HepG2 (cell line): ENCODE measurements around the gene ATP6V0A1. TPM values are rescaled to one million over a fixed set of nuclear protein-coding genes. Genes with fewer than 3 reads are reported as not detected.

Experiments
- ARNT ChIP-seq: fragments of 450-650 bp; IDR thresholded peaks from 2 replicates; pipeline ENCODE4 v1.6.1; 2017
- BHLHE40 ChIP-seq: IDR thresholded peaks from 2 replicates; pipeline ENCODE4 v1.6.1; 2011; ENCODE audit warnings: low read length, improper control_type of control experiment
- BRD4 ChIP-seq: sonication (generic); formaldehyde crosslinking; IDR thresholded peaks from 2 replicates; pipeline ENCODE4 v1.4.0; 2020; ENCODE audit warnings: missing genetic modification reagents
- DR1 ChIP-seq: sonication (generic); formaldehyde crosslinking; IDR thresholded peaks from 2 replicates; pipeline ENCODE4 v1.8.0; 2021; ENCODE audit warnings: mild to moderate bottlenecking, missing genetic modification reagents, inconsistent platforms
- FLYWCH1 ChIP-seq: sonication (generic); formaldehyde crosslinking; IDR thresholded peaks from 2 replicates; pipeline ENCODE4 v1.8.1; 2023; ENCODE audit warnings: mild to moderate bottlenecking, missing genetic modification reagents
- MBNL3 ChIP-seq: fragments of 250-450 bp; sonication (Bioruptor Pico); conservative IDR thresholded peaks from 2 replicates; pipeline ENCODE4 v1.8.0; 2022; ENCODE audit warnings: mild to moderate bottlenecking, inconsistent platforms
- ONECUT2 ChIP-seq: sonication (generic); formaldehyde crosslinking; IDR thresholded peaks from 2 replicates; pipeline ENCODE4 v1.4.0; 2020; ENCODE audit warnings: missing genetic modification reagents
- TBP ChIP-seq: sonication (generic); formaldehyde crosslinking; IDR thresholded peaks from 2 replicates; pipeline ENCODE4 v1.5.0; 2020; ENCODE audit warnings: missing genetic modification reagents
- THYN1 ChIP-seq: sonication (generic); formaldehyde crosslinking; IDR thresholded peaks from 2 replicates; pipeline ENCODE4 v1.8.1; 2023; ENCODE audit warnings: low read depth, mild to moderate bottlenecking, moderate library complexity, missing genetic modification reagents, borderline replicate concordance
- TRIM24 ChIP-seq: sonication (generic); formaldehyde crosslinking; IDR thresholded peaks from 2 replicates; pipeline ENCODE4 v1.8.0; 2022; ENCODE audit warnings: mild to moderate bottlenecking, missing genetic modification reagents
- ZFP37 ChIP-seq: sonication (generic); formaldehyde crosslinking; IDR thresholded peaks from 2 replicates; pipeline ENCODE4 v1.4.0; 2020; ENCODE audit warnings: missing genetic modification reagents, borderline replicate concordance
- ZFP90 ChIP-seq: sonication (generic); formaldehyde crosslinking; IDR thresholded peaks from 2 replicates; pipeline ENCODE4 v1.8.0; 2022; ENCODE audit warnings: missing genetic modification reagents, mild to moderate bottlenecking, inconsistent platforms, borderline replicate concordance
- ZNF263 ChIP-seq: sonication (generic); formaldehyde crosslinking; IDR thresholded peaks from 2 replicates; pipeline ENCODE4 v1.4.0; 2020; ENCODE audit warnings: missing genetic modification reagents
- ZNF264 ChIP-seq: sonication (generic); formaldehyde crosslinking; IDR thresholded peaks from 2 replicates; pipeline ENCODE4 v1.4.0; 2020; ENCODE audit warnings: missing genetic modification reagents
- ZNF33A ChIP-seq: sonication (generic); formaldehyde crosslinking; IDR thresholded peaks from 2 replicates; pipeline ENCODE4 v1.5.1; 2020; ENCODE audit warnings: missing genetic modification reagents, mild to moderate bottlenecking, moderate library complexity, borderline replicate concordance
- ZNF367 ChIP-seq: sonication (generic); formaldehyde crosslinking; IDR thresholded peaks from 2 replicates; pipeline ENCODE4 v1.4.0; 2020; ENCODE audit warnings: missing genetic modification reagents, borderline replicate concordance
- ZNF572 ChIP-seq: sonication (generic); formaldehyde crosslinking; IDR thresholded peaks from 2 replicates; pipeline ENCODE4 v1.5.1; 2020; ENCODE audit warnings: mild to moderate bottlenecking, missing genetic modification reagents
- ZNF589 ChIP-seq: sonication (generic); formaldehyde crosslinking; conservative IDR thresholded peaks from 2 replicates; pipeline ENCODE4 v1.8.0; 2022; ENCODE audit warnings: mild to moderate bottlenecking, moderate library complexity, missing genetic modification reagents
- ZNF720 ChIP-seq: sonication (generic); formaldehyde crosslinking; IDR thresholded peaks from 2 replicates; pipeline ENCODE4 v1.4.0; 2020; ENCODE audit warnings: missing genetic modification reagents
- ZNF768 ChIP-seq: sonication (generic); formaldehyde crosslinking; IDR thresholded peaks from 2 replicates; pipeline ENCODE4 v1.4.0; 2020; ENCODE audit warnings: missing genetic modification reagents
- ZSCAN30 ChIP-seq: sonication (generic); formaldehyde crosslinking; IDR thresholded peaks from 2 replicates; pipeline ENCODE4 v1.5.0; 2020; ENCODE audit warnings: mild to moderate bottlenecking, missing genetic modification reagents
- polyA plus RNA-seq, 8 experiments: library from polyadenylated mRNA; depleted of rRNA in 3 of 8; stranded (reverse) in 7 of 8; unstranded in 1 of 8; fragments of >200 nt; fragmentation: Illumina TruSeq in 4 of 8; extraction: Trizol in 4 of 8; gene quantifications; 2 replicates each; pipeline versions ENCODE4 v1.2.1 to v1.2.3, GENCODE V29; 2011 to 2016; ENCODE audit warnings: low read depth in 4 of 8, missing spikeins in 1 of 8, mixed read lengths in 1 of 8; ENCODE audit not compliant: insufficient read depth in 1 of 8
- total RNA-seq, 5 experiments: library from RNA; depleted of rRNA; stranded (reverse); fragments of >200 nt; fragmentation: Illumina TruSeq; extraction: Trizol; gene quantifications; 2 replicates each; pipeline ENCODE4 v1.2.3, GENCODE V29; 2016; ENCODE audit warnings: low read depth in 1 of 5
- TF ChIP-seq, protein P1 (sequence below): sonication (generic); formaldehyde crosslinking; IDR thresholded peaks from 2 replicates; pipeline ENCODE4 v1.9.0; 2021; ENCODE audit warnings: missing genetic modification reagents, borderline replicate concordance
- TF ChIP-seq, protein P2 (sequence below): sonication (generic); formaldehyde crosslinking; IDR thresholded peaks from 2 replicates; pipeline ENCODE4 v1.4.0; 2020; ENCODE audit warnings: mild to moderate bottlenecking, missing genetic modification reagents
- TF ChIP-seq, protein P3 (sequence below): sonication (generic); formaldehyde crosslinking; IDR thresholded peaks from 2 replicates; pipeline ENCODE4 v1.4.0; 2020; ENCODE audit warnings: low read depth, mild to moderate bottlenecking, missing genetic modification reagents
- TF ChIP-seq, protein P4 (sequence below): sonication (generic); formaldehyde crosslinking; IDR thresholded peaks from 2 replicates; pipeline ENCODE4 v1.5.1; 2020; ENCODE audit warnings: missing genetic modification reagents, mild to moderate bottlenecking, borderline replicate concordance

Gene ATP6V0A1
- total and polyA plus RNA-seq, 2 of the 13 experiments (the other 11 are each of a cell fraction or from before 2014, with no cell fraction given): 27.9 to 54.1 TPM

DNA sequence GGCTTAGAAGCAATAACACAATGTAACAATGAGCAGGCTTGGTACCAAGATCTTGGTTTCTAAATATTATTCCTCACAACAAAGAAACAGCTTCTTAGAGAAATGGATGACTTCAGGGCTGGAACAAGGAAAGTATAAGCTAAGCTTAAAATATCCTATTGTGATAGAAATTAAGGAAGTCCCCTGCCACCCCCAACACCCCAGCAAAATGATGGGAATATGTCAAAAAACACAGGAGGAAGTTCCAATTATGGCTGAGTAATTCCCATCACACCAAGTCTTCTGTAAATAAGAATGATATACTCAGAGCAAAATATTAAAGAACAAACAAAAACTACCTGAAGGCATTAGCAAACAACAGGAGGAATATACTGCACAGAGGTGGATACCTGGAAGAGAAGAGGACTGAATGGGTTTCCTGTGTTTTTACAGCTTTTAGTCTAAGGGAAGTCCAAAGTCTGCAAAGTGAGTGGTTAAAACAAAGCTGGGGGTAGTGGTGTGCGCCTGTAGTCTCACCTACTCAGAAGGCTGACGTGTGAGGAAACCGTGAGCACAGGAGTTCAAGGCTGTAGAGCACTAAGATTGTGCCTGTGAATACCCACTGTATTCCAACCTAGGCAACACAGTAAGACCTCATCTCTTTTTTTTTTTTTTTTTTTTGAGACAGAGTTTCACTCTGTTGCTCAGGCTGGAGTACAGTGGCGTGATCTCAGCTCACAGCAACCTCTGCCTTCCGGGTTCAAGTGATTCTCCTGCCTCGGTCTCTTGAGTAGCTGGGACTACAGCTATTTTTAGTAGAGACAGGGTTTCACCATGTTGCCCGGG, 17.1 kb upstream of the ATP6V0A1 start (continued):
- TF ChIP-seq, protein P1, sequence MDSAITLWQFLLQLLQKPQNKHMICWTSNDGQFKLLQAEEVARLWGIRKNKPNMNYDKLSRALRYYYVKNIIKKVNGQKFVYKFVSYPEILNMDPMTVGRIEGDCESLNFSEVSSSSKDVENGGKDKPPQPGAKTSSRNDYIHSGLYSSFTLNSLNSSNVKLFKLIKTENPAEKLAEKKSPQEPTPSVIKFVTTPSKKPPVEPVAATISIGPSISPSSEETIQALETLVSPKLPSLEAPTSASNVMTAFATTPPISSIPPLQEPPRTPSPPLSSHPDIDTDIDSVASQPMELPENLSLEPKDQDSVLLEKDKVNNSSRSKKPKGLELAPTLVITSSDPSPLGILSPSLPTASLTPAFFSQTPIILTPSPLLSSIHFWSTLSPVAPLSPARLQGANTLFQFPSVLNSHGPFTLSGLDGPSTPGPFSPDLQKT (CRISPR knock-in tag): no peak
- TF ChIP-seq MBNL3 (CRISPR knock-in tag) (no peak), ZNF720 (CRISPR knock-in tag) (no peak), BHLHE40 (peak; percentile 54), FLYWCH1 (no peak), ZNF264 (no peak), ZNF367 (no peak), TRIM24 (CRISPR knock-in tag) (no peak), THYN1 (CRISPR knock-in tag) (no peak), ARNT (no peak), ONECUT2 (no peak), ZSCAN30 (CRISPR knock-in tag) (no peak), ZNF589 (CRISPR knock-in tag) (no peak), ZNF33A (CRISPR knock-in tag) (no peak), ZNF768 (no peak), ZNF572 (CRISPR knock-in tag) (no peak), TBP (no peak), BRD4 (CRISPR knock-in tag) (no peak), ZFP37 (CRISPR knock-in tag) (no peak), ZFP90 (CRISPR knock-in tag) (no peak), ZNF263 (CRISPR knock-in tag) (no peak), DR1 (CRISPR knock-in tag) (no peak)
- TF ChIP-seq, protein P2, sequence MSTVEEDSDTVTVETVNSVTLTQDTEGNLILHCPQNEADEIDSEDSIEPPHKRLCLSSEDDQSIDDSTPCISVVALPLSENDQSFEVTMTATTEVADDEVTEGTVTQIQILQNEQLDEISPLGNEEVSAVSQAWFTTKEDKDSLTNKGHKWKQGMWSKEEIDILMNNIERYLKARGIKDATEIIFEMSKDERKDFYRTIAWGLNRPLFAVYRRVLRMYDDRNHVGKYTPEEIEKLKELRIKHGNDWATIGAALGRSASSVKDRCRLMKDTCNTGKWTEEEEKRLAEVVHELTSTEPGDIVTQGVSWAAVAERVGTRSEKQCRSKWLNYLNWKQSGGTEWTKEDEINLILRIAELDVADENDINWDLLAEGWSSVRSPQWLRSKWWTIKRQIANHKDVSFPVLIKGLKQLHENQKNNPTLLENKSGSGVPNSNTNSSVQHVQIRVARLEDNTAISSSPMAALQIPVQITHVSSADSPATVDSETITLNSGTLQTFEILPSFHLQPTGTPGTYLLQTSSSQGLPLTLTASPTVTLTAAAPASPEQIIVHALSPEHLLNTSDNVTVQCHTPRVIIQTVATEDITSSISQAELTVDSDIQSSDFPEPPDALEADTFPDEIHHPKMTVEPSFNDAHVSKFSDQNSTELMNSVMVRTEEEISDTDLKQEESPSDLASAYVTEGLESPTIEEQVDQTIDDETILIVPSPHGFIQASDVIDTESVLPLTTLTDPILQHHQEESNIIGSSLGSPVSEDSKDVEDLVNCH (CRISPR knock-in tag): no peak
- TF ChIP-seq, protein P3, sequence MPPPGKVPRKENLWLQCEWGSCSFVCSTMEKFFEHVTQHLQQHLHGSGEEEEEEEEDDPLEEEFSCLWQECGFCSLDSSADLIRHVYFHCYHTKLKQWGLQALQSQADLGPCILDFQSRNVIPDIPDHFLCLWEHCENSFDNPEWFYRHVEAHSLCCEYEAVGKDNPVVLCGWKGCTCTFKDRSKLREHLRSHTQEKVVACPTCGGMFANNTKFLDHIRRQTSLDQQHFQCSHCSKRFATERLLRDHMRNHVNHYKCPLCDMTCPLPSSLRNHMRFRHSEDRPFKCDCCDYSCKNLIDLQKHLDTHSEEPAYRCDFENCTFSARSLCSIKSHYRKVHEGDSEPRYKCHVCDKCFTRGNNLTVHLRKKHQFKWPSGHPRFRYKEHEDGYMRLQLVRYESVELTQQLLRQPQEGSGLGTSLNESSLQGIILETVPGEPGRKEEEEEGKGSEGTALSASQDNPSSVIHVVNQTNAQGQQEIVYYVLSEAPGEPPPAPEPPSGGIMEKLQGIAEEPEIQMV (CRISPR knock-in tag): no peak
- TF ChIP-seq, protein P4, sequence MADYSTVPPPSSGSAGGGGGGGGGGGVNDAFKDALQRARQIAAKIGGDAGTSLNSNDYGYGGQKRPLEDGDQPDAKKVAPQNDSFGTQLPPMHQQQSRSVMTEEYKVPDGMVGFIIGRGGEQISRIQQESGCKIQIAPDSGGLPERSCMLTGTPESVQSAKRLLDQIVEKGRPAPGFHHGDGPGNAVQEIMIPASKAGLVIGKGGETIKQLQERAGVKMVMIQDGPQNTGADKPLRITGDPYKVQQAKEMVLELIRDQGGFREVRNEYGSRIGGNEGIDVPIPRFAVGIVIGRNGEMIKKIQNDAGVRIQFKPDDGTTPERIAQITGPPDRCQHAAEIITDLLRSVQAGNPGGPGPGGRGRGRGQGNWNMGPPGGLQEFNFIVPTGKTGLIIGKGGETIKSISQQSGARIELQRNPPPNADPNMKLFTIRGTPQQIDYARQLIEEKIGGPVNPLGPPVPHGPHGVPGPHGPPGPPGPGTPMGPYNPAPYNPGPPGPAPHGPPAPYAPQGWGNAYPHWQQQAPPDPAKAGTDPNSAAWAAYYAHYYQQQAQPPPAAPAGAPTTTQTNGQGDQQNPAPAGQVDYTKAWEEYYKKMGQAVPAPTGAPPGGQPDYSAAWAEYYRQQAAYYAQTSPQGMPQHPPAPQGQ (CRISPR knock-in tag): no peak
